SU-DHL-6 (cell line): ENCODE data around the gene CHD2.

ENCODE experiments used
- H2AFZ ChIP-seq: fragments of 200-600 bp; sonication (generic); 2 replicates; pipeline ENCODE4 v1.6.1; 2014; ENCODE audit warnings: low read depth, mild to moderate bottlenecking, moderate library complexity, mixed read lengths, antibody characterized with exemption, low read length; ENCODE audit not compliant: severe bottlenecking
- H3F3A ChIP-seq: fragments of 200-600 bp; shearing (Covaris generic); 2 replicates; pipeline ENCODE4 v1.6.0; 2016; ENCODE audit warnings: antibody characterized with exemption, mild to moderate bottlenecking; ENCODE audit not compliant: insufficient read depth
- H3K27ac ChIP-seq: fragments of 200-600 bp; sonication (generic); 2 replicates; pipeline ENCODE4 v1.5.1; 2016; ENCODE audit warnings: low read depth, mild to moderate bottlenecking, low read length, moderate library complexity, mixed read lengths
- H3K27me3 ChIP-seq: fragments of 200-600 bp; sonication (generic), shearing (Covaris generic); 2 replicates; pipeline ENCODE4 v1.6.0; 2014; ENCODE audit warnings: mild to moderate bottlenecking, low read length
- H3K36me3 ChIP-seq: fragments of 200-600 bp; sonication (generic); 2 replicates; pipeline ENCODE4 v1.6.1; 2014; ENCODE audit warnings: mild to moderate bottlenecking, low read length, mixed read lengths
- H3K4me2 ChIP-seq: fragments of 300-600, 200-600 bp; shearing (Covaris generic), sonication (generic); 2 replicates; pipeline ENCODE4 v1.6.0; 2014; ENCODE audit warnings: low read length, low read depth, mild to moderate bottlenecking; ENCODE audit not compliant: poor library complexity, severe bottlenecking
- H3K4me3 ChIP-seq: fragments of 200-600 bp; sonication (generic); 2 replicates; pipeline ENCODE4 v1.5.1; 2014; ENCODE audit warnings: antibody characterized with exemption, low read length, mild to moderate bottlenecking, mixed read lengths; ENCODE audit not compliant: insufficient read depth, poor library complexity, severe bottlenecking
- H3K79me2 ChIP-seq: fragments of 200-600 bp; sonication (generic); 2 replicates; pipeline ENCODE4 v1.6.1; 2014; ENCODE audit warnings: mild to moderate bottlenecking, low read length, moderate library complexity; ENCODE audit not compliant: insufficient read depth
- H3K9ac ChIP-seq: fragments of 200-600 bp; sonication (generic); 2 replicates; pipeline ENCODE4 v1.7.0; 2014; ENCODE audit warnings: mild to moderate bottlenecking, low read length
- H3K9me2 ChIP-seq: fragments of 200-600 bp; sonication (generic); replicated peaks from 2 replicates; pipeline ENCODE4 v1.6.1; 2014; ENCODE audit warnings: low read length; ENCODE audit not compliant: insufficient read depth
- H3K9me3 ChIP-seq: fragments of 200-600 bp; sonication (generic); 2 replicates; pipeline ENCODE4 v1.6.1; 2014; ENCODE audit warnings: low read length, mixed read lengths; ENCODE audit not compliant: insufficient read depth
- H4K20me1 ChIP-seq: fragments of 200-600 bp; sonication (generic); 2 replicates; pipeline ENCODE4 v1.6.1; 2014; ENCODE audit warnings: low read depth, mild to moderate bottlenecking, antibody characterized with exemption, low read length, moderate library complexity, mixed read lengths
- EZH2phosphoT487 ChIP-seq: fragments of 200-600 bp; sonication (generic), shearing (Covaris generic); conservative IDR thresholded peaks from 2 replicates; pipeline ENCODE4 v1.6.1; 2018; ENCODE audit warnings: mild to moderate bottlenecking, antibody characterized with exemption, low read length, moderate library complexity, mixed read lengths
- TF ChIP-seq, protein P1 (sequence below): fragments of 200-600 bp; sonication (generic); IDR thresholded peaks from one replicate; pipeline ENCODE4 v1.5.1; 2017; ENCODE audit warnings: antibody characterized with exemption, mild to moderate bottlenecking, low read length, moderate library complexity; ENCODE audit not compliant: insufficient read depth, poor library complexity, severe bottlenecking

Gene CHD2

DNA sequence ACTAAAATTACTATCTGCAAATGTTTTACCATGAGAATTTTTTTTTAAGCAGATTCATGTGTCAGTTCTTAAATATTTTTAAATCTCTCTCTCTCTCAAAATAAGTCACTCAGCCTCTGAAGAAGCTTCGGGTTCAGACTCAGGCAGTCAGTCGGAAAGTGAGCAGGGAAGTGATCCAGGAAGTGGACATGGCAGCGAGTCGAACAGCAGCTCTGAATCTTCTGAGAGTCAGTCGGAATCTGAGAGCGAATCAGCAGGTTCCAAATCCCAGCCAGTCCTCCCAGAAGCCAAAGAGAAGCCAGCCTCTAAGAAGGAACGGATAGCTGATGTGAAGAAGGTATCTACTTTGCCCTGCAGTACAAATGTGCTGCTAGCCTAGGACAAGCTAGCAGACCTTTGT lies 24.1 kb downstream of the CHD2 start:
- no peak overlapping the region for H2AFZ ChIP-seq
- H3K9me2 ChIP-seq, result no peaks in the 10 kb centered on the region
- no peaks in the 10 kb centered on the region for H3K9me3 ChIP-seq
- no peak overlapping the region for H3K4me3 ChIP-seq
- H3K9ac ChIP-seq, result no peak overlapping the region
- H3F3A ChIP-seq, result peaks cover 13% of the 10 kb centered on the region; the same call in 1 of the 2 replicates
- no peaks in the 10 kb centered on the region for H4K20me1 ChIP-seq
- peaks cover 48% of the 10 kb centered on the region for H3K36me3 ChIP-seq
- H3K27ac ChIP-seq, result no peak overlapping the region
- H3K4me2 ChIP-seq, result no peak overlapping the region
- peaks cover 74% of the 10 kb centered on the region for H3K79me2 ChIP-seq
- no peak for TF ChIP-seq EZH2phosphoT487
- TF ChIP-seq, protein P1, sequence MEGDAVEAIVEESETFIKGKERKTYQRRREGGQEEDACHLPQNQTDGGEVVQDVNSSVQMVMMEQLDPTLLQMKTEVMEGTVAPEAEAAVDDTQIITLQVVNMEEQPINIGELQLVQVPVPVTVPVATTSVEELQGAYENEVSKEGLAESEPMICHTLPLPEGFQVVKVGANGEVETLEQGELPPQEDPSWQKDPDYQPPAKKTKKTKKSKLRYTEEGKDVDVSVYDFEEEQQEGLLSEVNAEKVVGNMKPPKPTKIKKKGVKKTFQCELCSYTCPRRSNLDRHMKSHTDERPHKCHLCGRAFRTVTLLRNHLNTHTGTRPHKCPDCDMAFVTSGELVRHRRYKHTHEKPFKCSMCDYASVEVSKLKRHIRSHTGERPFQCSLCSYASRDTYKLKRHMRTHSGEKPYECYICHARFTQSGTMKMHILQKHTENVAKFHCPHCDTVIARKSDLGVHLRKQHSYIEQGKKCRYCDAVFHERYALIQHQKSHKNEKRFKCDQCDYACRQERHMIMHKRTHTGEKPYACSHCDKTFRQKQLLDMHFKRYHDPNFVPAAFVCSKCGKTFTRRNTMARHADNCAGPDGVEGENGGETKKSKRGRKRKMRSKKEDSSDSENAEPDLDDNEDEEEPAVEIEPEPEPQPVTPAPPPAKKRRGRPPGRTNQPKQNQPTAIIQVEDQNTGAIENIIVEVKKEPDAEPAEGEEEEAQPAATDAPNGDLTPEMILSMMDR, result no peak
- H3K27me3 ChIP-seq, result no peaks in the 10 kb centered on the region

DNA sequence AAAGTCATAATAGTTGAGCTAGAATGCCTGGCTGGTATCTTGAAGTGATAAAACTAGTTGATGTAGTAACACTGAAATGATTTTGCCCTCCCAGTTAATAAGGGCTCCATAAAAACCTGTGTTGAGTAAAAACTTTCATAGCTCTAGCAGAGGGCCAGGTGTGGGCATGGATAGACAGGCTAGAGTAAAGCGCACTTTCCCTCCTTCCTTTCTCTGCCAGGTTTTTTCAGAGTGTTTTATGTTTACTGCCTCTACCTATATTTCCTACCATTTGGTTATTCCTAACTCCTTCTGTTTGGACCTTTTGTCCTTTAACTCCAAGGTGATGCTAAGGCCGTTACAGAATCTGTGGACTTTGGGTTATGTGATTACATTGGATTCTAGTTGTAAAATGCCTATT lies 25.3 kb downstream of the CHD2 start:
- Histone ChIP-seq H3K4me2 (no peak overlapping the region), H3K27ac (no peak overlapping the region), H3K9ac (no peak overlapping the region), H2AFZ (no peak overlapping the region), H4K20me1 (no peaks in the 10 kb centered on the region), H3K36me3 (peaks cover 55% of the 10 kb centered on the region), H3K9me3 (no peaks in the 10 kb centered on the region), H3F3A (peaks cover 17% of the 10 kb centered on the region; the same call in 1 of the 2 replicates), H3K9me2 (no peaks in the 10 kb centered on the region), H3K79me2 (peaks cover 61% of the 10 kb centered on the region), H3K4me3 (no peak overlapping the region), H3K27me3 (no peaks in the 10 kb centered on the region)
- TF ChIP-seq, protein P1, result no peak
- TF ChIP-seq EZH2phosphoT487, result no peak

DNA sequence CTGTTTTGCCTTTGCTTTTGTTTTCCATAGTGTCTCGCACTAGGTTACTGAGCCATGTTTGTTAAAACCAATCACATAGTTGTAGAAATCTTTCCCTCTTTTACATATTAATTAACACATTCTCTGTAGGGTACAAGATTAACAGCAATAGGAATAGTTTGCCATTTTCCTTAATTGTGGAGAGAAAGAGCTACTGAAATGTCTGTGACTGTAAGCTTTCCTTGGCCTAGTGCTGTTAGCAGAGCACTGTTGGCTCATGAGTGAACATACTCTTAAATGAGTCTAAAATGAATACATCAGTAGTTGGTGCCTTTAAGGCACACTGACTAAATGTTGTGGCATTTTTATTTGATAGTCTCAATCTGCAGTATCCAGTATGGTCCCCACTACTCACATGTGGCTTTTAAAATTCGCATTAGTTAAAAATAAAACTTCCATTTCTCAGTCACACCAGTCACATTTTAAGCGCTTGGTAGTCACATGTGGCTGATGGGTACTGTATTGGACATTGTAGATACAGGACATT lies 28.2 kb downstream of the CHD2 start:
- TF ChIP-seq, protein P1, result no peak
- TF ChIP-seq EZH2phosphoT487, result no peak
- peaks cover 12% of the 10 kb centered on the region; the same call in 1 of the 2 replicates for H3F3A ChIP-seq
- H4K20me1 ChIP-seq, result no peaks in the 10 kb centered on the region
- H3K4me3 ChIP-seq, result no peak overlapping the region
- H3K27me3 ChIP-seq, result no peaks in the 10 kb centered on the region
- H3K36me3 ChIP-seq, result peaks cover 62% of the 10 kb centered on the region
- H3K4me2 ChIP-seq, result no peak overlapping the region
- no peak overlapping the region for H3K27ac ChIP-seq
- H3K9me2 ChIP-seq, result no peaks in the 10 kb centered on the region
- no peaks in the 10 kb centered on the region for H3K9me3 ChIP-seq
- no peak overlapping the region for H3K9ac ChIP-seq
- peaks cover 33% of the 10 kb centered on the region for H3K79me2 ChIP-seq
- H2AFZ ChIP-seq, result no peak overlapping the region
